Esophagus squamous epithelium (tissue), 4 donors: ENCODE data around the gene INSIG2.

Experiments
- CTCF ChIP-seq, 6 experiments: fragments of 450-650 bp in 4 of 6; fragments of 200-600 bp in 2 of 6; sonication (generic) in 2 of 6; IDR thresholded peaks; one replicate each; pipeline ENCODE4 v1.5.1; 2016 to 2019; ENCODE audit warnings: antibody characterized with exemption in 6 of 6, mild to moderate bottlenecking in 4 of 6, moderate library complexity in 4 of 6
- POLR2A ChIP-seq, 4 donors: fragments of 450-650 bp; IDR thresholded peaks; one replicate each; pipeline ENCODE4 v1.6.1; 2017; ENCODE audit warnings: antibody characterized with exemption in 4 of 4, mild to moderate bottlenecking in 4 of 4, moderate library complexity in 3 of 4

GRCh38 chr2:118102433-118103082 is 14.3 kb downstream of the INSIG2 start:
- TF ChIP-seq POLR2A (IDR thresholded peaks at IDR 0.05) (no peak), CTCF (IDR thresholded peaks at IDR 0.05) (no peak)
